GM21825 (cell line): Measurements from ENCODE around the gene ABCC6.
"Not testable (repeated sequence)": the region's sequence is repeated elsewhere in the genome, so short reads cannot be mapped to it uniquely, and the experiment has no call there.

ENCODE experiments used
- ATAC-seq: cut with Tn5 transposase; IDR thresholded peaks from one replicate; pipeline ENCODE4 v1.9.1; 2021; ENCODE audit warnings: mild to moderate bottlenecking, moderate library complexity; ENCODE audit not compliant: unreplicated experiment

Gene ABCC6

GRCh38 chr16:16120382-16121184 lies 102.7 kb downstream of the ABCC6 start:
- ATAC-seq, result no peak

- no peak for ATAC-seq
Observed at GRCh38 chr16:16120044-16120381, 103.3 kb downstream of the ABCC6 start.

- ATAC-seq, result no peak
Observed at GRCh38 chr16:16118337-16118736, 105.0 kb downstream of the ABCC6 start.

- ATAC-seq, result no peak
Observed at GRCh38 chr16:16116841-16117240, 106.5 kb downstream of the ABCC6 start.

GRCh38 chr16:16113076-16113475 lies 110.2 kb downstream of the ABCC6 start:
- no peak for ATAC-seq

GRCh38 chr16:16112450-16113053 lies 110.7 kb downstream of the ABCC6 start:
- no peak for ATAC-seq

- ATAC-seq, result no peak
Observed at GRCh38 chr16:16111639-16112038, 111.7 kb downstream of the ABCC6 start.

GRCh38 chr16:16110111-16110490 lies 113.2 kb downstream of the ABCC6 start:
- ATAC-seq, result no peak

- no peak for ATAC-seq
Observed at GRCh38 chr16:16109453-16110110, 113.7 kb downstream of the ABCC6 start.

GRCh38 chr16:16108759-16109158 lies 114.5 kb downstream of the ABCC6 start:
- no peak for ATAC-seq

GRCh38 chr16:16107839-16108238 lies 115.5 kb downstream of the ABCC6 start:
- ATAC-seq, result no peak

GRCh38 chr16:16106466-16106865 lies 116.8 kb downstream of the ABCC6 start:
- ATAC-seq, result no peak

GRCh38 chr16:16105646-16106045 lies 117.6 kb downstream of the ABCC6 start:
- no peak for ATAC-seq

- ATAC-seq, result not testable (repeated sequence)
Observed at GRCh38 chr16:16104804-16105141, 118.5 kb downstream of the ABCC6 start.

- ATAC-seq, result not testable (repeated sequence)
Observed at GRCh38 chr16:16104132-16104803, 119.0 kb downstream of the ABCC6 start.

- ATAC-seq, result no peak
Observed at GRCh38 chr16:16102738-16103137, 120.6 kb downstream of the ABCC6 start.

- ATAC-seq, result no peak
Observed at GRCh38 chr16:16101585-16101984, 121.7 kb downstream of the ABCC6 start.

GRCh38 chr16:16100631-16101030 lies 122.7 kb downstream of the ABCC6 start:
- ATAC-seq, result no peak

GRCh38 chr16:16099320-16099719 lies 124.0 kb downstream of the ABCC6 start:
- ATAC-seq, result no peak
